IMR-90 (cell line): ENCODE results near the gene UGT1A10. TPM values are rescaled to one million over a fixed set of nuclear protein-coding genes. Genes with fewer than 3 reads are reported as not detected.

Experiments used
- ATAC-seq: fragments of 200-7000 bp; cut with Tn5 transposase; 2 replicates; pipeline ENCODE4 v1.9.1; 2020; ENCODE audit warnings: low read depth, mild to moderate bottlenecking, moderate library complexity
- BruUV-seq: library from RNA; stranded (reverse); fragments of 400-500 nt; replicated peaks from 2 replicates; lab custom pipeline; 2021; lab: Mats Ljungman, UMichigan
- CTCF ChIA-PET: fragments of 300-600 bp; formaldehyde crosslinking; extraction: SDS; loops from one replicate; lab custom pipeline; 2021; ENCODE audit warnings: antibody characterized with exemption; lab: Yijun Ruan, JAX
- POLR2A ChIA-PET: fragments of 300-600 bp; sonication (Branson Sonifier 250); formaldehyde crosslinking; loops from one replicate; lab custom pipeline; 2022; ENCODE audit warnings: antibody characterized with exemption; ENCODE audit not compliant: unreplicated experiment; lab: Charles Lee
- DNase-seq: peaks from one replicate; pipeline ENCODE4 v3.0.0; 2013
- H2AFZ ChIP-seq: replicated peaks from 2 replicates; pipeline ENCODE3; 2013; ENCODE audit warnings: low read length, mild to moderate bottlenecking; ENCODE audit not compliant: poor library complexity
- H2AK5ac ChIP-seq: 2 replicates; pipeline ENCODE4 v1.6.1; 2013; ENCODE audit warnings: low read depth, low read length, inconsistent platforms
- H2AK9ac ChIP-seq: replicated peaks from 2 replicates; pipeline ENCODE3; 2013; ENCODE audit warnings: mild to moderate bottlenecking, low read depth, low read length, moderate library complexity; ENCODE audit not compliant: poor library complexity
- H2BK120ac ChIP-seq: 2 replicates; pipeline ENCODE4 v1.6.1; 2013; ENCODE audit warnings: low read depth, low read length, inconsistent platforms
- H2BK15ac ChIP-seq: 3 replicates; pipeline ENCODE4 v1.6.1; 2013; ENCODE audit warnings: low read depth, low read length, inconsistent platforms
- H2BK20ac ChIP-seq: 2 replicates; pipeline ENCODE4 v1.6.1; 2013; ENCODE audit warnings: low read depth, mild to moderate bottlenecking, inconsistent platforms, low read length, moderate library complexity
- H2BK5ac ChIP-seq: 2 replicates; pipeline ENCODE4 v1.6.1; 2013; ENCODE audit warnings: mild to moderate bottlenecking, low read depth, low read length, inconsistent platforms; ENCODE audit not compliant: poor library complexity, severe bottlenecking
- H3K14ac ChIP-seq: replicated peaks from 2 replicates; pipeline ENCODE4 v1.6.1; 2013; ENCODE audit warnings: low read depth, low read length, inconsistent platforms
- H3K18ac ChIP-seq: 2 replicates; pipeline ENCODE4 v1.6.1; 2013; ENCODE audit warnings: low read depth, low read length, control low read depth
- H3K23ac ChIP-seq: 2 replicates; pipeline ENCODE4 v1.6.1; 2013; ENCODE audit warnings: low read depth, low read length, inconsistent platforms
- H3K27ac ChIP-seq: 2 replicates; pipeline ENCODE4 v1.5.1; 2013; ENCODE audit warnings: mild to moderate bottlenecking, control low read depth, low read length; ENCODE audit not compliant: insufficient read depth
- H3K27me3 ChIP-seq: 2 replicates; pipeline ENCODE4 v1.6.1; 2013; ENCODE audit warnings: low read length; ENCODE audit not compliant: control insufficient read depth, insufficient read depth
- H3K36me3 ChIP-seq: 2 replicates; pipeline ENCODE4 v1.6.1; 2013; ENCODE audit warnings: low read length, mixed read lengths; ENCODE audit not compliant: control insufficient read depth, insufficient read depth
- H3K4ac ChIP-seq: 2 replicates; pipeline ENCODE4 v1.6.1; 2013; ENCODE audit warnings: low read depth, low read length, inconsistent platforms
- H3K4me1 ChIP-seq: 2 replicates; pipeline ENCODE4 v1.6.1; 2013; ENCODE audit warnings: low read length, mixed read lengths; ENCODE audit not compliant: control insufficient read depth, insufficient read depth
- H3K4me2 ChIP-seq: 2 replicates; pipeline ENCODE4 v1.6.1; 2013; ENCODE audit warnings: low read depth, mild to moderate bottlenecking, control low read depth, low read length, moderate library complexity
- H3K4me3 ChIP-seq: 2 replicates; pipeline ENCODE4 v1.5.1; 2013; ENCODE audit warnings: low read depth, mild to moderate bottlenecking, control low read depth, low read length, moderate library complexity; ENCODE audit not compliant: insufficient read depth
- H3K56ac ChIP-seq: 2 replicates; pipeline ENCODE4 v1.6.1; 2013; ENCODE audit warnings: low read length, inconsistent platforms; ENCODE audit not compliant: insufficient read depth; ENCODE audit errors: extremely low read depth
- H3K79me1 ChIP-seq, 2 experiments: 2 replicates each; pipeline ENCODE4 v1.6.1; 2013; ENCODE audit warnings: low read length in 2 of 2, inconsistent platforms in 1 of 2, low read depth in 1 of 2
- H3K9ac ChIP-seq: 2 replicates; pipeline ENCODE4 v1.6.1; 2013; ENCODE audit warnings: low read depth, low read length, control low read depth
- H3K9me1 ChIP-seq: 2 replicates; pipeline ENCODE4 v1.6.1; 2013; ENCODE audit warnings: low read length, inconsistent platforms; ENCODE audit not compliant: insufficient read depth
- H3K9me3 ChIP-seq: 2 replicates; pipeline ENCODE4 v1.6.1; 2013; ENCODE audit warnings: low read length; ENCODE audit not compliant: control insufficient read depth, insufficient read depth
- H4K20me1 ChIP-seq: 2 replicates; pipeline ENCODE4 v1.6.1; 2013; ENCODE audit warnings: low read length, inconsistent platforms; ENCODE audit not compliant: insufficient read depth
- H4K5ac ChIP-seq: 2 replicates; pipeline ENCODE4 v1.6.1; 2013; ENCODE audit warnings: mild to moderate bottlenecking, low read depth, low read length, control low read depth
- H4K8ac ChIP-seq, 2 experiments: 2 replicates each; pipeline ENCODE4 v1.6.1; 2013; ENCODE audit warnings: low read depth in 2 of 2, low read length in 2 of 2, control low read depth in 1 of 2, inconsistent platforms in 1 of 2
- H4K91ac ChIP-seq: 2 replicates; pipeline ENCODE4 v1.6.1; 2013; ENCODE audit warnings: low read depth, low read length, inconsistent platforms; ENCODE audit not compliant: insufficient read depth
- BHLHE40 ChIP-seq: fragments of 150-350 bp; IDR thresholded peaks from 2 replicates; pipeline ENCODE4 v1.6.1; 2016; ENCODE audit warnings: mild to moderate bottlenecking, low read depth, low read length
- CHD1 ChIP-seq: IDR thresholded peaks from 2 replicates; pipeline ENCODE4 v1.6.1; 2012; ENCODE audit warnings: low read depth, low read length, improper control_type of control experiment
- CTCF ChIP-seq: conservative IDR thresholded peaks from 2 replicates; pipeline ENCODE4 v1.5.1; 2012; ENCODE audit warnings: mild to moderate bottlenecking, low read depth, low read length, improper control_type of control experiment
- ELK1 ChIP-seq: fragments of 150-350 bp; IDR thresholded peaks from 2 replicates; pipeline ENCODE4 v1.6.1; 2016; ENCODE audit warnings: low read depth, mild to moderate bottlenecking, low read length, moderate library complexity, borderline replicate concordance
- FOS ChIP-seq: fragments of 150-350 bp; IDR thresholded peaks from 2 replicates; pipeline ENCODE4 v1.6.1; 2016; ENCODE audit warnings: low read depth, low read length
- MAFK ChIP-seq: IDR thresholded peaks from 2 replicates; pipeline ENCODE4 v1.6.1; 2012; ENCODE audit warnings: low read depth, low read length, improper control_type of control experiment
- MAZ ChIP-seq: IDR thresholded peaks from 2 replicates; pipeline ENCODE4 v1.6.1; 2012; ENCODE audit warnings: low read depth, mild to moderate bottlenecking, low read length, improper control_type of control experiment, moderate library complexity, borderline replicate concordance
- MXI1 ChIP-seq: IDR thresholded peaks from 2 replicates; pipeline ENCODE4 v1.6.1; 2012; ENCODE audit warnings: low read depth, mild to moderate bottlenecking, low read length, moderate library complexity, borderline replicate concordance
- RAD21 ChIP-seq: IDR thresholded peaks from 2 replicates; pipeline ENCODE4 v1.6.1; 2012; ENCODE audit warnings: low read length, improper control_type of control experiment
- RCOR1 ChIP-seq: IDR thresholded peaks from 2 replicates; pipeline ENCODE4 v1.6.1; 2012; ENCODE audit warnings: mild to moderate bottlenecking, low read length, improper control_type of control experiment; ENCODE audit not compliant: insufficient replicate concordance
- RFX5 ChIP-seq: IDR thresholded peaks from 2 replicates; pipeline ENCODE4 v1.8.0; 2012; ENCODE audit warnings: low read depth, mild to moderate bottlenecking, low read length, moderate library complexity
- SMC3 ChIP-seq: fragments of 150-350 bp; IDR thresholded peaks from 2 replicates; pipeline ENCODE4 v1.6.1; 2016; ENCODE audit warnings: low read depth, mild to moderate bottlenecking, antibody characterized with exemption, low read length, moderate library complexity
- USF2 ChIP-seq: fragments of 150-350 bp; IDR thresholded peaks from 2 replicates; pipeline ENCODE4 v1.6.1; 2017; ENCODE audit warnings: mild to moderate bottlenecking, antibody characterized with exemption, low read length, low read depth
- WGBS, 2 experiments: methylation state at CpG; one replicate each; pipeline versions ENCODE4 v1.1.5 to v1.1.7; 2013; ENCODE audit warnings: missing lambda C conversion rate in 2 of 2; ENCODE audit not compliant: insufficient read length in 1 of 2; ENCODE audit errors: extremely low coverage in 2 of 2; 5-methylcytosine and 5-hydroxymethylcytosine counted together
- dilution Hi-C: fragments of 300-500 bp; cut with HindIII; formaldehyde crosslinking; loops from one replicate; pipeline ENCODE4 v1.14.3; 2018; ENCODE audit warnings: low sequenced_read_pairs; ENCODE audit not compliant: unreplicated experiment
- in situ Hi-C: fragments of 300-500 bp; cut with MboI; formaldehyde crosslinking; loops from 3 replicates; pipeline ENCODE4 v1.14.3; 2019; ENCODE audit warnings: low sequenced_read_pairs, inconsistent platforms, mixed read lengths
- intact Hi-C: fragments of 100-400 bp; cut with micrococcal nuclease; formaldehyde crosslinking; loops from 2 replicates; pipeline ENCODE4 v1.10.0; 2022
- polyA plus RNA-seq, 3 experiments: library from polyadenylated mRNA; depleted of rRNA; stranded (reverse); fragments of >200 nt; gene quantifications; 2 replicates each; pipeline ENCODE4 v1.2.3, GENCODE V29; 2012; ENCODE audit warnings: low replicate concordance in 1 of 3
- total RNA-seq: library from RNA; depleted of rRNA; stranded (reverse); fragments of >200 nt; gene quantifications from 2 replicates; pipeline ENCODE4 v1.2.3, GENCODE V29; 2012

The UGT1A10 gene
- total and polyA plus RNA-seq, 2 of the 4 experiments (the other 2 are of a cell fraction), result not detected

- ATAC-seq (no peak), DNase-seq (no peak)
- CTCF ChIA-PET, result no interaction called here
- H3K23ac ChIP-seq, result no peak overlapping the region
- no peak overlapping the region for H3K4me3 ChIP-seq
- BruUV-seq, result no TSS peak
- H2BK15ac ChIP-seq, result no peak overlapping the region
- H4K5ac ChIP-seq, result no peak overlapping the region
- H3K9me1 ChIP-seq, result no peaks in the 10 kb centered on the region
- no peaks in the 10 kb centered on the region for H4K20me1 ChIP-seq
- no peaks in the 10 kb centered on the region for H3K36me3 ChIP-seq
- no peak overlapping the region for H2AK5ac ChIP-seq
- H2BK5ac ChIP-seq, result no peak overlapping the region
- no peak overlapping the region for H2BK20ac ChIP-seq
- no peak overlapping the region for H4K8ac ChIP-seq
- no peak overlapping the region for H3K56ac ChIP-seq
- H3K9me3 ChIP-seq, result peaks cover 1% of the 10 kb centered on the region; the same call in 1 of the 2 replicates
- no peak overlapping the region for H2BK120ac ChIP-seq
- no peak overlapping the region for H2AK9ac ChIP-seq
- no peak overlapping the region for H2AFZ ChIP-seq
- in situ Hi-C loops, result no loop called here
- H3K18ac ChIP-seq, result no peak overlapping the region
- H4K91ac ChIP-seq, result no peak overlapping the region
- no peak overlapping the region for H3K4me2 ChIP-seq
- no peaks in the 10 kb centered on the region for H3K4me1 ChIP-seq
- H3K9ac ChIP-seq, result no peak overlapping the region
- dilution Hi-C loops, result no loop called here
- peaks cover 3% of the 10 kb centered on the region; the same call in 1 of the 2 replicates for H3K27me3 ChIP-seq
- H3K4ac ChIP-seq, result no peak overlapping the region
- no peak overlapping the region for H3K14ac ChIP-seq
- TF ChIP-seq CHD1, result no peak
- TF ChIP-seq MAZ, result no peak
- no peak for TF ChIP-seq ELK1
- TF ChIP-seq CTCF, result no peak
- no peak for TF ChIP-seq RAD21
- TF ChIP-seq SMC3, result no peak
- TF ChIP-seq USF2, result no peak
- TF ChIP-seq BHLHE40, result no peak
- no peak for TF ChIP-seq RFX5
- TF ChIP-seq RCOR1, result no peak
- TF ChIP-seq MAFK, result no peak
- no peak for TF ChIP-seq FOS
- TF ChIP-seq MXI1, result no peak
- intact Hi-C loops, result no loop called here
- POLR2A ChIA-PET, result no interaction called here
- H3K27ac ChIP-seq, result no peak overlapping the region
- 29% methylated on average over 1 of the region's 4 CpGs; no CpG with 5 or more reads in 1 of the 2 experiments for WGBS, 2 experiments
- H3K79me1 ChIP-seq, result no peaks in the 10 kb centered on the region
These were observed 14.7 kb downstream of the UGT1A10 start for GRCh38 chr2:233650981-233651380.
